Activated T-helper 1 cell treated with Interleukin-2 at 50 U/mL for 16 hours (primary cell): Measurements from ENCODE around the gene UGT2A3.
"Not testable (repeated sequence)": the region's sequence is repeated elsewhere in the genome, so short reads cannot be mapped to it uniquely, and the experiment has no call there.

ENCODE experiments used
- DNase-seq: peaks from one replicate; pipeline ENCODE4 v3.0.0-alpha.2; 2020; ENCODE audit warnings: low read depth

Gene UGT2A3

GRCh38 chr4:68951078-68951805, at the start of gene UGT2A3:
UGT2A3 (minus strand) TSS chr4:68951804; CDS start chr4:68951760, 44 bp downstream.
- no peak for DNase-seq

- DNase-seq: no peak
Measured at GRCh38 chr4:68997040-68997439, 45.4 kb upstream of the UGT2A3 start.

DNA sequence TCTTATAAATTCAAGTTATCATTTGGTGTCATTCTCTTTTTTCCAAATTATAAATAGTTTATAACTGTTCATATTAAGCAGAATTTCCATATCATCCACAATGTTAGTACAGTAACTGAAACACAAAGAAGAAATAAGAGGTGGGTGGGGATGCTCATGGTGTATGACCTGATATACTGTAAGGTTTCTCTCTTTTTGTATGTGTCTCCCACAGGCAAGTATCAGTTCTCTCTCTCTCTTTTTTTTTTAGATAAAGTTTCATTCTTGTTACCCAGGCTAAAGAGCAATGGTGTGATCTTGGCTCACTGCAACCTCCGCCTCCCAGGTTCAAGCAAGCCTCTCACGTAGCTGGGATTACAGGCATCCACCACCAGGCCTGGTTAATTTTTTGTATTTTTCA, 43.7 kb upstream of the UGT2A3 start:
- no peak for DNase-seq

DNA sequence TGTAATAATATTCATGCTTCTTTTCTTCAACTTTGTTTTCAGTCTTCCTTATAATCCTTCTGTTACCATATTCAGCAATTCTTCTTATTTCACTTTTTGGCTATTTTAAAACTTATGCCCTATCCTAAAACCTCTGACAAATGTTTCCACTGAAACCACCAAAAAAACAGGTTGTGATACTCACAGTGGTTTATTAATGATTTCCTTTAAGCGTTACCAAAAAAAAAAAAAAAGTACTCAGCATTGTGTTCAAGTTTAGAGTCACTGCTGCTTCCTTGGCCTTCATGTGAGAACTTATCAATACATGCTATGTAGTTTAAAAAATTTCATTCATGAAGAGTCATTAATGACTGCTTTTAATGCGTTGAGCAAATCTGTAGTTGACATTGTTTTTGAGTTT, 35.4 kb upstream of the UGT2A3 start:
- no peak for DNase-seq

- DNase-seq: no peak
Measured at GRCh38 chr4:68985442-68985841, 33.8 kb upstream of the UGT2A3 start.

- no peak for DNase-seq
Measured at GRCh38 chr4:68984947-68985346, 33.3 kb upstream of the UGT2A3 start.

DNA sequence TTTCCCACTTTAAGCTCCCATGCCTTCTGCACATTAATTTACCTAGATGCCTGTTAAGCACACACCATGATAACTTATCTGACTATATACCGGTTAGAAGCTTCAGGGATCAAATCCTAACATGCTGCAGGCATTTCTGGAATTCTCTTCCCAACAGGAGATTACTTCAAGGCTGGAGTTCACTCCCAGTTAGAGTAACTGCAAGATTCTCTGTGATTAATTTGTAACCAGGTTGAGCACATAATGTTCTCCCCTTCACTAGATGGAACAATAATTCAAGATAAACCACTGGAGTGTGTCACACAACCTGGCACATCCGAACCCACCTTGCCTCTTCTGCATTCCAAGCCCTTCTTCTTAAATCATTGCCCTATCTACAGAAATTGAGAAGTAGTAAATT, 11.8 kb upstream of the UGT2A3 start:
- no peak for DNase-seq

DNA sequence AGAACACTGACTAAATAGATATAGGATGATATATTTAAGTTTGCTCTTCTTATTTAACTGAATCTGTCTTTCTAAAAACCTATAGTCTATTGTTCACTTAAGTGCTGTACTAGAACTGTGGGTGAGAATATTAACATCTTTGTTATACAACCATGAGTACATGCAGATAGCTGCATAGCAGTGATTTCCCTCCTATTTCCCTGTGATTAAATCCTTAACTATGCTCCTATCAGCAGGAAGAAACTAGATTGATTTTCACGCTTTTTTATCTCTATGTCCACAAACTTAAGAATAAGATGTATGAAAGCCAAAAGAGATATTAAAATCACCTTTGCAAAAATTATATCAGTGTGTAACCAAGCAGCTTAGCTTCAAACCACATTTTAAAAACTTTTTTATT, 11.3 kb upstream of the UGT2A3 start:
- no peak for DNase-seq

DNA sequence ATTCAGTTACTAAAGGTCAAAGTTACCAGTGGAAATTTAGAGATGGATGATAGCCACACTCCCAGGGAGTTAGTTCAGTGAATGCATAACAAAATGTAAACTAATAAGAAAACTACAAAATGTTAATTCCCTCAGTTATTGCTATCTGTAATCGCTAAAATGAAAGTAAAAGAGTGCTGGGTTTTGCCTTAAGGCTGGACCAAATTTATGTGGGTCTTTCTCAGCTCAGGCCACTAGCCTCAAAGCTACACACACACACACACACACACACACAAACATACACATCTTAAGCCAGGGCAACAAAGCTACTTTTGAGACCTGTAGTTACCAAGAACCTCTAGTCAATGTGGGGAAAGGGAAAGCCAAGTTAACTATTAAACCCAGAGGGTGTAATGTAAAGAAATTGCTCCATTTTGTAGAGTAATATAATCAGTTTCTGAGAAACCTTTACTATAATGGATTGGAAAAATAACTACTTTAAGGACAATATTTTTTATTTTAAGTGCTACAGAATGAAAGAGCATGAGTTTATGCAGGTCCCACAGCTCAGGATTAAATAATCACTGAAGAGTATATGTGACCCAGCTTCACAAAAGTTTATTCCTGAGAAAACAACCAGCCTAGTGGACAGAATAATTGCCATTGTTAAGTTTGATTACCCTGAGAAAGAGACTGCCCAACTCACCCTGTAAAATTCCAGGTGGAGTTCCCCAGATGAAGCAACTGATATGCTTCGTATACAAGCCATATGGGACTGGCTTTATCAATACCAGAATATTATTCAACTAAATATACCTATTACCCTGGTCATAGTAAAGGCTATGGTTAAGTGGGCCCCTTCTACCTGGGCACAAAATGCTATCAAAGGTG, 8.9 kb upstream of the UGT2A3 start:
- no peak for DNase-seq

DNA sequence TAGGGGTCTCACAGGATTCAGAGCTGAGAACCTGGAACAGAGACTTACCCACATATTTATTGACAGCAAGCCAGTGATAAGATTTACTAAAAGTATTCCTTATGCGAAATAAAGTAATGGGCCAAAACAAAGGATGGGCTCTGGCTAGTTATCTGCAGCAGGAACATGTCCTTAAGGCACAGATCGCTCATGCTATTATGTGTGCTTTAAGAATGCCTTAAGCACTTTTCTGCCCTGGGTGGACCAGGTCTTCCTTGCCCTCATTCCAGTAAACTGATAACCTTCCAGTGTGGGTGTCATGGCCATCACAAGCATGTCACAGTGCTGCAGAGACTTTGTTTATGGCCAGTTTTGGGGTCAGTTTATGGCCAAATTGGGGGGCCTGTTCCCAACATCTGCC, 7.5 kb upstream of the UGT2A3 start:
- not testable (repeated sequence) for DNase-seq

DNA sequence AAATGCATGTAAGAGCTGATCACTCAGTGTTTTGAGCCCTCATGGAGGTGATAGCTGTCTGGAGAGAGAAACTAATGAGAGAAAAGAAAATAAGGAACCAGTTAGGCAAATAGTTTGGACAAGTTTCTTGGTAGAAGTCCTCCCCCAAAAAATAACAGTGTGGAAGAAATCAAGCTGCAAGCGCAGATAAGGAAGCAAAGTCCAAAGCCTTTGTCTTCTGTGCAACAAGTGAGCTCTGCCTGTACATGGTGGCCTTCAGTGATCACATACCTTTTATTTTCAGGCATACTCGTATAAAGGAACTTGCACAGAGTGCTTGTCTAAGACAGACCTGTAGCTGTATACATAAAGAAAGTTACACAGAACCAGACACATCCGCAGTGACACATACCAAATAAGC, 2.5 kb upstream of the UGT2A3 start:
- no peak for DNase-seq

GRCh38 chr4:68953056-68953596, 1.5 kb upstream of the UGT2A3 start:
- DNase-seq: no peak

- DNase-seq: no peak
Measured at GRCh38 chr4:68951806-68952585, 392 bp upstream of the UGT2A3 start.

GRCh38 chr4:68950033-68950432, 1.6 kb downstream of the UGT2A3 start:
- no peak for DNase-seq

DNA sequence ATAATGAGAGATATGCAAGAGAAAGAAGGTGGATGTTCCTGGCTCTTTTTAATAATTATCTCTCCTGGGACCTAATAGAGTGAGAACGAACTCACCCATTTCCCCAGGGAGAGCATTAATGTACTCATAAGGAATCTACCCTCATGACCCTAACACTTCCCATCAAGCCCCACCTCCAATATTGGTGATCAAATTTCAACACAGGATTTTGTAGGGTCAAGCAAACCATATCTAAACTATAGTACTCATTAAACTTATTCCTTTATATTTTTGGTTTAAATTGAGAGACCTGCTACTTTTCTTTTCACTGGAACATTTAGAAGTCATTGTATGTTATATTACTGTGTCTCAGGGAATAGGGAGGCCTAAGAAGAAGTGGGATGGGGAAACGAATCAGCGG, 2.6 kb downstream of the UGT2A3 start:
- DNase-seq: no peak

DNA sequence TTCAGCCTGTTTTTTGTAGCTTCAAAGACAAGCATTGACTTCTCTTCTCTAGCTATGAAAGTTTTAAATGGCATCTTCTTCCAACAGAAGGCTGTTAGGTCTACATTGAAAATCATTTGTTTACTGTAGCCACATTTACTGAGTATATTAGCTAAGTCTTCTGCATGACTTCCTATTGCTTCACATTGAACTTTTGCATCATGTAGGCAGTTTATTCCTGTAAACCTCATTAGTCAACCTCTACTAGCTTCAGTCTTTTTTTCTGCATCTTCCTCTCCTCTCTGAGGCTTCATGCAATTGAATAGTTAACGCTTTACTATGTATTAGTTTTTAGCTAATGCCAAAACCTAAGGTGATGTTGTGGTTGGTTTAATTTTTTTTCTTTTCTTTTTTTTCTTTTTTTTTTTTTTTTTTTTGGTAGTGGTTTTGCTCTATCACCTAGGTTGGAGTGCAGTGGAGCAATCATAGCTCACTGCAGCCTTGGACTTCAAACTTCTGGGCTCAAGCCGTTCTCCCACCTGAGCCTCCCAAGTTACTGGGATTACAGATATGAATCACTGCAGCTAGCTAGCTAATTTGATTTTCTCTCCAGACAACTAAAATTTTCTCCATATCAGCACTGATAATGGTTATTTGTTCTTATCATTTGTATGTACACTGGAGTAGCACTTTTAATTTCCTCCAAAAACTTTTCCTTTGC, 3.4 kb downstream of the UGT2A3 start:
- DNase-seq: no peak

DNA sequence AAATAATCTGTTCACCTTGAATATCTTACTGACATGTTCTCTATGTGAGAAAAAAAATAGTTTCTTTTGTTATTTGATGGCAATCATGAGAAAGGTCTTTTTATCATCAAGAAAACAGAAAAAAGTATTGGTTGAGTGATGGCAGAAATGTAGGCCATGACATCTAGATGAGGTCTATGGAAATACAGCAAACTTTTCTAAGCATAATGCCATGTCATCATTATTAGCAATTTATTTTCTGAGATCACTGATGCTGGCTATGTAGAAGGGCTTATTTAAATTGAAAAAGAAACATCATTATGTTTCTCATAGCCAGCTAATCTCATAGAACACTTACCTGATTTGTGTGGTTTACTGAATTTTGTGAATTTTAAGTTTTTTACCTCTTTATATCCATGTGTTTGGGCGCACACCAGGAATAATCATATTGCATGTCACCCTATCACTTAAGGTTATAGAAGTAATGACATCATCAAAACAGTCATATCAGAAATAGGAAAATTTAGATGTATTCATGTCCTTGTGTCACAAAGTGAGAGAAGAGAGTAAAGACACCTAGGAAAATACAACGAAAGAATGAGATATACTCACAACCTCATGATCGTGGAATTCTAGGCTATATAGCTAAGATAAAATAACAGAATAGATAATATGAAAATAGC, 22.4 kb downstream of the UGT2A3 start:
- no peak for DNase-seq

DNA sequence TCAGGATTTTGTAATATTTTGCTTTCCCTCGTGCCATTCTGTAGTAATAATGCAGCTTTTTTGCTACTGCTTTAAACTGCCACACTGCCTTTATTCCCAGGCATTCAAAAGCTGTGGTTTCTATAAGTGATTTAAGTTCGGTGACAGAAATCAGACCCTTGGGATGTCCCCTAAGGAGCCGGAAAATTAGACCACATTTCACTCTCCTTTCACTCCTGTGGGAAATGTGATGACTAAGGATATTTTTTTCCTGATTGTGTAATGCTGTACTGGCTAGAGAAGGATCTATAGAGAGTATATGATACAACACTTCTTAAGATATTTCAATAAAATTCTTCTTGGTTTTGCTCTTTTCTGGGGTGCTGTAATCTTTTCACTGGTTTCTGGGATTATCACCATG, 24.4 kb downstream of the UGT2A3 start:
- DNase-seq: no peak

DNA sequence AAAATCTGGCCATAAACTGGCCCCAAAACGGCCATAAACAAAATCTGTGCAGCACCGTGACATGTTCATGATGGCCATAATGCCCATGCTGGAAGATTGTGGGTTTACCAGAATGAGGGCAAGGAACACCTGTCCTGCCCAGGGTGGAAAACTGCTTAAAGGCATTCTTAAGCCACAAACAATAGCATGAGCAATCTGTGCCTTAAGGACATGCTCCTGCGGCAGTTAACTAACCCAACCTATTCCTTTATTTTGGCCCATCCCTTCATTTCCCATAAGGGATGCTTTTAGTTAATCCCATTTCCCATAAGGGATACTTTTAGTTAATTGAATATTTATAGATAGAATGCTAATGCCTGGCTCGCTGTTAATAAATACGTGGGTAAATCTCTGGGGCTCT, 29.4 kb downstream of the UGT2A3 start:
- not testable (repeated sequence) for DNase-seq

DNA sequence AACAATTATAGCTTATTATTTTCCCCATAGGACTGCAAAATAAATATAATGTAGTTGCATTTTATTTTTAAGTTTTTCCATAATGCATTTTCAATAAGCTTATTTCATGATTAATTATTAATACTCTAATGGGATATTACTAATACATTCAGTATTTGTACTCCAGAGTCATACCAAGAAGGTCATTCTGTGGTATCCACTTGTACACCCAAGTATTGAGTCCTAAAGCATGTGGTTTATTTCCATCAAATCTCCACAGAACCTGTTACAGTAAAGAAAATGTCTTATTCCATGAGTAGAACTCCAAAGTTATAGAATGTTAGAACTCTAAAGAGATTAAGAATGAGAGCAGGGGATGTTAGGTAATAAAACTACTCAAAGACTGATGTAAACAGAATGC, 30.6 kb downstream of the UGT2A3 start:
- no peak for DNase-seq

DNA sequence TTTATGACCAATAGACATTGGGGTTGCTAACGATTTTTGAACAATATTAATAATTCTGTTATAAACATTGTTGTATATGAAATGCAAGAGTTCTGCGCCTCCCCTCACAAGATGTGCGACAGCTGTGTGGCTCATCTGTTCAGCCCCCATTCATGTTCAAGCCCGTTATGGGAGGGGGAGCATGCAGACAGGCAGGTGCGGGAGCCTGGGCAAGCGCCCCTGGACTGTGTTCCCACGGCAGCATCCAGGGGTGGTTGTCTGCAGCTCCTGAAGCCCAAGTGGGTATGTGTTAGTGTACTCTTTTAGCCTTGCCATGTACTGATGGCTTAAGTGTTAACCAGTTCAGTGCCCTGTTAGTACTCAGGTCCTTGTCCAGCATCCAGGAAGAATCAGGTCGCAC, 34.6 kb downstream of the UGT2A3 start:
- no peak for DNase-seq
